Tibial nerve (tissue), 4 donors: Measurements from ENCODE around the gene CCDC177. TPM values are rescaled to one million over a fixed set of nuclear protein-coding genes. Genes with fewer than 3 reads are reported as not detected.
"Not testable (repeated sequence)": the region's sequence is repeated elsewhere in the genome, so short reads cannot be mapped to it uniquely, and the experiment has no call there.

Experiments
- DNase-seq, 2 donors: peaks; one replicate each; pipeline ENCODE4 v3.0.0-alpha.2; 2019; ENCODE audit warnings: low spot score in 2 of 2
- H3K27ac ChIP-seq, 4 donors: fragments of 200-600 bp; sonication (generic) in 3 of 4; one replicate each; pipeline ENCODE4 v1.5.1; 2017 to 2019; ENCODE audit warnings: mild to moderate bottlenecking in 1 of 4
- H3K27me3 ChIP-seq, 2 donors: fragments of 200-600 bp; sonication (generic) in 1 of 2; one replicate each; pipeline versions ENCODE4 v1.5.1 to v1.6.0; 2017 to 2019
- H3K36me3 ChIP-seq, 3 donors: fragments of 200-600 bp; sonication (generic); one replicate each; pipeline ENCODE4 v1.5.1; 2018 to 2019
- H3K4me1 ChIP-seq, 4 donors: fragments of 200-600 bp; sonication (generic) in 3 of 4; one replicate each; pipeline ENCODE4 v1.5.1; 2017 to 2019
- H3K4me3 ChIP-seq, 4 donors: fragments of 200-600 bp; sonication (generic) in 3 of 4; one replicate each; pipeline ENCODE4 v1.5.1; 2017 to 2019; ENCODE audit warnings: mild to moderate bottlenecking in 1 of 4, moderate library complexity in 1 of 4
- H3K9me3 ChIP-seq, 4 donors: fragments of 200-600 bp; sonication (generic) in 3 of 4; one replicate each; pipeline ENCODE4 v1.5.1; 2017 to 2019
- CTCF ChIP-seq, 5 experiments: fragments of 200-600 bp in 3 of 5; fragments of 450-650 bp in 2 of 5; sonication (generic) in 3 of 5; IDR thresholded peaks; one replicate each; pipeline ENCODE4 v1.5.1; 2016 to 2019; ENCODE audit warnings: antibody characterized with exemption in 5 of 5, mild to moderate bottlenecking in 3 of 5, moderate library complexity in 2 of 5
- EP300 ChIP-seq, 2 donors: sonication (generic); formaldehyde crosslinking; IDR thresholded peaks; one replicate each; pipeline ENCODE4 v1.6.1; 2017; ENCODE audit warnings: antibody characterized with exemption in 2 of 2, mild to moderate bottlenecking in 1 of 2
- POLR2A ChIP-seq, 2 donors: fragments of 450-650 bp; IDR thresholded peaks; one replicate each; pipeline ENCODE4 v1.6.1; 2017; ENCODE audit warnings: antibody characterized with exemption in 2 of 2, mild to moderate bottlenecking in 2 of 2, moderate library complexity in 2 of 2
- WGBS, 2 donors: methylation state at CpG; one replicate each; pipeline ENCODE4 v1.1.5; 2018; 5-methylcytosine and 5-hydroxymethylcytosine counted together
- total RNA-seq, 4 donors: library from RNA; depleted of rRNA; stranded (reverse); fragments of >200 nt; gene quantifications; one replicate each; pipeline ENCODE4 v1.1.0, GENCODE V29; 2016

The CCDC177 gene
- total RNA-seq, 4 donors from 2014 or later: not detected

- Histone ChIP-seq H3K9me3 (no peaks in the 10 kb centered on the region), H3K4me3 (no peak overlapping the region), H3K27me3 (no peaks in the 10 kb centered on the region), H3K27ac (no peak overlapping the region), H3K4me1 (no peaks in the 10 kb centered on the region), H3K36me3 (no peaks in the 10 kb centered on the region)
- no peak for DNase-seq
- 60 to 76% methylated on average over 3 of the region's 3 CpGs for WGBS, 2 donors
- TF ChIP-seq EP300 (IDR thresholded peaks at IDR 0.05): no peak
- no peak for TF ChIP-seq POLR2A (IDR thresholded peaks at IDR 0.05)
- no peak for TF ChIP-seq CTCF (IDR thresholded peaks at IDR 0.05)
These were observed 25.7 kb upstream of the CCDC177 start for GRCh38 chr14:69600304-69600891.

- 93 to 94% methylated on average over 5 of the region's 5 CpGs for WGBS, 2 donors
- not testable (repeated sequence) for H3K27ac ChIP-seq, H3K27me3 ChIP-seq, H3K4me3 ChIP-seq, H3K36me3 ChIP-seq, H3K4me1 ChIP-seq, DNase-seq, H3K9me3 ChIP-seq
These were observed 24.8 kb upstream of the CCDC177 start for GRCh38 chr14:69599431-69599830.

- no peak for TF ChIP-seq POLR2A (IDR thresholded peaks at IDR 0.05)
- TF ChIP-seq CTCF (IDR thresholded peaks at IDR 0.05): no peak
- TF ChIP-seq EP300 (IDR thresholded peaks at IDR 0.05): no peak
- no peaks in the 10 kb centered on the region for H3K36me3 ChIP-seq
- 92 to 93% methylated on average over 5 of the region's 5 CpGs for WGBS, 2 donors
These were observed 20.7 kb upstream of the CCDC177 start for GRCh38 chr14:69595336-69595735.

GRCh38 chr14:69594846-69595245 lies 20.2 kb upstream of the CCDC177 start:
- H3K4me3 ChIP-seq: no peak overlapping the region
- no peaks in the 10 kb centered on the region for H3K27me3 ChIP-seq
- TF ChIP-seq CTCF (IDR thresholded peaks at IDR 0.05) (no peak), EP300 (IDR thresholded peaks at IDR 0.05) (no peak), POLR2A (IDR thresholded peaks at IDR 0.05) (no peak)
- H3K9me3 ChIP-seq: no peaks in the 10 kb centered on the region
- peaks cover 0 to 11% (median 4%) of the 10 kb centered on the region in 4 donors for H3K4me1 ChIP-seq
- WGBS, 2 donors: 79 to 86% methylated on average over 6 of the region's 6 CpGs
- no peak for DNase-seq
- H3K27ac ChIP-seq: no peak overlapping the region
- H3K36me3 ChIP-seq: no peaks in the 10 kb centered on the region

More at GRCh38 chr14:69595336-69595735, 20.7 kb upstream of the CCDC177 start:
- peaks cover 0 to 11% (median 4%) of the 10 kb centered on the region in 4 donors for H3K4me1 ChIP-seq
- no peaks in the 10 kb centered on the region for H3K27me3 ChIP-seq
- H3K27ac ChIP-seq: no peak overlapping the region
- H3K9me3 ChIP-seq: no peaks in the 10 kb centered on the region
- H3K4me3 ChIP-seq: no peak overlapping the region
- DNase-seq: no peak

- Histone ChIP-seq H3K27ac (peak overlapping the region in 1 of 4 donors; percentile 33), H3K4me3 (no peak overlapping the region)
- WGBS, 2 donors: 34 to 43% methylated on average over 6 of the region's 6 CpGs
These were observed 18.5 kb upstream of the CCDC177 start for GRCh38 chr14:69593018-69593677.

More at GRCh38 chr14:69593018-69593677, 18.5 kb upstream of the CCDC177 start:
- H3K4me1 ChIP-seq: peaks cover 0 to 11% (median 4%) of the 10 kb centered on the region in 4 donors
- no peaks in the 10 kb centered on the region for H3K36me3 ChIP-seq
- DNase-seq: peak; percentile 36 to 46
- H3K27me3 ChIP-seq: no peaks in the 10 kb centered on the region
- no peaks in the 10 kb centered on the region for H3K9me3 ChIP-seq
- TF ChIP-seq CTCF (IDR thresholded peaks at IDR 0.05): no peak
- TF ChIP-seq EP300 (IDR thresholded peaks at IDR 0.05): no peak
- no peak for TF ChIP-seq POLR2A (IDR thresholded peaks at IDR 0.05)
